ENCODE data around the gene SMURF2.

SMURF2 gene

DNA sequence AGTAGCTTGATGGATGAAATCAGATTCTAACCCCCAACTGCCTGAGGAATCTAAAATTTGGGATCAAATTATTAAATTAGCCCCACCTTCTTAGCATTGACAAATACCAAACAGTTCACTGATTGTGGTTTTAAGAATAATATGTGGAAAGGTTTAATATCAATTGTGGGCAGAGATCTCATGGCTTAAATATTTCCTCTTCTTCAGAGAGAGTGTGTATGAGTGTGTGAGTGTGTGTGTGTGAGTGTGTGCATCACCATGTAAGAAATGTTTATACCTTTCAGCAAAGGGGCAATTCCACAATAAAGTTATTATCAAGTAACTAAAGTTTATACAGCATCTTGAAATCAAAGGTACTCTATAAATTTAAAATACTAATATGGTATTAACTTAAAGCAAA is 3.2 kb downstream of the SMURF2 start:
- peak overlapping the region; percentile 48 for H3K4me3 Mint-ChIP-seq
- DNase-seq (ENCODE audit: low spot score): no peak
- H3K27me3 Mint-ChIP-seq (ENCODE audit: low read depth): no peaks in the 10 kb centered on the region
- peaks cover 23% of the 10 kb centered on the region for H3K36me3 Mint-ChIP-seq (ENCODE audit: low read depth)
- H3K9me3 Mint-ChIP-seq: peaks cover 4% of the 10 kb centered on the region
- peaks cover 30% of the 10 kb centered on the region for H3K4me1 Mint-ChIP-seq (ENCODE audit: low read depth)
- H3K27ac Mint-ChIP-seq: no peak overlapping the region

DNA sequence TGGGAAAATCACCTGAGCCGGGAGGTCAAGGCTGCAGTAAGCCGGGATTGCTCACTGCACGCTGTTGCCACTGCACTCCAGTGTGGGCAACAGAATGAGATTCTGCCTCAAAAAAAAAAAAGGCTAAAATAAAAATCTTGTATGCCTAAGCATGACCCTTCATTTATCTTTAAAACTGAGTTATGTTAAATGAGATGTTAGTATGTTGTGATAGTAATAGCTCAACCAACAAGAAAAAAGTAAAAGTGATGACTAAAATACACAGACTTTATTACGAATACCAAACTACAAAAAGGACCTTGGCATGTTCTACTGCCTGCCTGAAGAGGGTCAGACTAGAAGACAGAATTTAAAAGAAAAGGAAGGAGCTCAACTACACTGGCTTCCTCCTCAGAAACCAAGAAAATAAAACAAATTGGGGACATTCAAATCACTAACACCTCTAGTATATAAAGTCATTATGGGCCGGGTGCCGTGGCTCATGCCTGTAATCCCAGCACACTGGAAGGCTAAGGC is 4.4 kb downstream of the SMURF2 start:
- peaks cover 4% of the 10 kb centered on the region for H3K9me3 Mint-ChIP-seq
- DNase-seq (ENCODE audit: low spot score): no peak
- H3K4me3 Mint-ChIP-seq: no peak overlapping the region
- H3K36me3 Mint-ChIP-seq (ENCODE audit: low read depth): peaks cover 26% of the 10 kb centered on the region
- H3K4me1 Mint-ChIP-seq (ENCODE audit: low read depth): peaks cover 39% of the 10 kb centered on the region
- no peaks in the 10 kb centered on the region for H3K27me3 Mint-ChIP-seq (ENCODE audit: low read depth)
- H3K27ac Mint-ChIP-seq: no peak overlapping the region

DNA sequence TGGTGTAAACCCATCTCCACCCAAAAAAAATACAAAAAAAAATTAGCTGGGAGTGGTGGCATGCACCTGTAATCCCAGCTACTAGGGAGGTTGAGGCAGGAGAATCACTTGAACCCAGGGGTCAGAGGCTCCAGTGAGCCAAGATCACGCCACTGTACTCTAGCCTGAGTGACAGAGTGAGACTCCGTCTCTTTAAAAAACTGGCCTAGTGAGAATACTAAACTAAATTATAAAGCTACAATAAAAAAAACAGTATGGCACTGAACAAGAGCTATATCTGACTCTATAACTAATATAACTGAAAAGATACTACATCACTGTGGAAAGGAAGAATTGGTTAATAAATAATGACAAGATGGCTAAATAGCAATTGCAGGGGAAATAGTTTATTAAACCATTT is 6.4 kb downstream of the SMURF2 start:
- Mint-ChIP-seq H3K9me3 (peaks cover 4% of the 10 kb centered on the region), H3K4me1 (ENCODE audit: low read depth) (peaks cover 34% of the 10 kb centered on the region), H3K4me3 (no peak overlapping the region), H3K36me3 (ENCODE audit: low read depth) (peaks cover 25% of the 10 kb centered on the region), H3K27me3 (ENCODE audit: low read depth) (no peaks in the 10 kb centered on the region), H3K27ac (no peak overlapping the region)
- DNase-seq (ENCODE audit: low spot score): no peak

DNA sequence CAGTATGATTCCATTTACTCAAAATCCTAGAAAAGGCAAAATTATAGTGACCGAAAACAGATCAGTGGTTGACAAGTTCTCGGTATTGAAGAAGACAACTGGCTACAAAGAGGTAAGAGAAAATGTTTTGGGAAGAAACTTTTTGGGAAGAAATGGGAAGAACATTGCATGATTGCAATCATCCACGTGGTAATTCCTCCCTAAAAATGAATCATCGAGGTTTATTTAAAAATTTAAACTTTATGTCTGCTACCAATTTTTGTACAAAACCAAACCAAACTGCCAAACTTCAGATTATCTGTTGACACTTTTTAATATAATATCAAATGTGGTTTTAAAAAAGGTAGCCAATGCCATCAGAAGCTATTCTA is 8.1 kb downstream of the SMURF2 start:
- DNase-seq (ENCODE audit: low spot score): no peak
- H3K27me3 Mint-ChIP-seq (ENCODE audit: low read depth): no peaks in the 10 kb centered on the region
- peaks cover 29% of the 10 kb centered on the region for H3K4me1 Mint-ChIP-seq (ENCODE audit: low read depth)
- no peak overlapping the region for H3K27ac Mint-ChIP-seq
- peaks cover 19% of the 10 kb centered on the region for H3K36me3 Mint-ChIP-seq (ENCODE audit: low read depth)
- H3K9me3 Mint-ChIP-seq: peaks cover 4% of the 10 kb centered on the region
- H3K4me3 Mint-ChIP-seq: no peak overlapping the region

GRCh38 chr17:64653325-64653984 is 8.7 kb downstream of the SMURF2 start:
- Mint-ChIP-seq H3K4me1 (ENCODE audit: low read depth) (peaks cover 31% of the 10 kb centered on the region), H3K4me3 (no peak overlapping the region), H3K27ac (no peak overlapping the region), H3K36me3 (ENCODE audit: low read depth) (peaks cover 16% of the 10 kb centered on the region), H3K9me3 (peaks cover 4% of the 10 kb centered on the region), H3K27me3 (ENCODE audit: low read depth) (no peaks in the 10 kb centered on the region)
- no peak for DNase-seq (ENCODE audit: low spot score)

DNA sequence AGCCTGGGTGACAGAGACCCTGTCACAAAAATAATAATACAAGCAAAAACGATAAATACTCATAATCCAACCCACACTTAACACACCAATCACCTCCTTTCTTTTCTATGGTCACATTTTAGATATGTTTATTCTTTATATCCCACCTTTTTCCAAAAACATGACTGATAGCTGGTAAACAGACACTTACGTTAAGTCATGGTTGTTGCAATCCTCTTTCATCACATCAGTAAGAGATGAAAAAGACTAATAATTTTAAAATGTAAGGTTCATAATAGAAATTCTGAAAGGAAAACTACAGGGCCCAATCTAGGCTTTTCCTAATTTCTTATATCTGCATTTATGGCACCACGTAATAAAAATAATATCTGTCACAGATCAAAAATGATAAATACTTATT is 10.2 kb downstream of the SMURF2 start:
- H3K4me1 Mint-ChIP-seq (ENCODE audit: low read depth): peaks cover 32% of the 10 kb centered on the region
- H3K27ac Mint-ChIP-seq: no peak overlapping the region
- no peak overlapping the region for H3K4me3 Mint-ChIP-seq
- no peak for DNase-seq (ENCODE audit: low spot score)
- peaks cover 16% of the 10 kb centered on the region for H3K36me3 Mint-ChIP-seq (ENCODE audit: low read depth)
- no peaks in the 10 kb centered on the region for H3K27me3 Mint-ChIP-seq (ENCODE audit: low read depth)
- peaks cover 4% of the 10 kb centered on the region for H3K9me3 Mint-ChIP-seq

DNA sequence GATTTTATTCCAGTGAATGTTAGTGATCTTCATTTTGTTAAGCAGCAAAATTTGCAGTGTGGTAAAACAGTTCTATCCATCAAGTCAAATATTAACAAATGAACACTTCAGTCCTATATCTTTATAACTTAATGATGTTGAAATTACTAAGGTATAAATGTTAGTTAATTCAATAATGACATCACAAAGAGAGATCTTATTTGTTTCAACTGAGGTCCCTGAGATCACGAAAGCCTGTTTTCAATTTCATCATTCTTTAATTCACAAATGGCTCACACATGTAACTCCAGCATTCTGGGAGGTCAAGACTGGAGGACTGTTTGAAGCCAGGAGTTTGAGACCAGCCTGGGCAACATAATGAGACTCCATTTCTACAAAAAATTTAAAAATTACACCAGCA is 13.9 kb downstream of the SMURF2 start:
- Mint-ChIP-seq H3K27ac (no peak overlapping the region), H3K4me3 (no peak overlapping the region), H3K27me3 (ENCODE audit: low read depth) (no peaks in the 10 kb centered on the region), H3K36me3 (ENCODE audit: low read depth) (peaks cover 6% of the 10 kb centered on the region), H3K9me3 (no peaks in the 10 kb centered on the region), H3K4me1 (ENCODE audit: low read depth) (peaks cover 28% of the 10 kb centered on the region)
- no peak for DNase-seq (ENCODE audit: low spot score)

DNA sequence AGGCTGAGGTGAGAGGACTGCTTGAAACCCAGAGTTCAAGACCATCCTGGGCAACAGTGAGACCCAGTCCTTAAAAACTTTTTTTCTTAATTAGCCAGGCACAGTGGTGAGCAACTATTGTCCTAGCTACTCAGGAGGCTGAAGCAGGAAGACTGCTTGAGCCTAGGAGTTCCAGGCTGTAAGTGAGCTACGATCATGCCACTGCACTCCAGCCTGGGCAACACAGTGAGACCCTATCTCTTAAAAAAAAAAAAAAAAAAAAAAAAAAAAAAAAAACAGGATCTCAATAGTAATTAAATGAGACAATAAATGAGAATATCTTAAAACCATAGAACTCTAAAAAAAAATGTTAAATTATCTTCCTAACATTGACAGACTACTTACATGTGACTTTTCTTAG is 14.3 kb downstream of the SMURF2 start:
- Mint-ChIP-seq H3K36me3 (ENCODE audit: low read depth) (peaks cover 6% of the 10 kb centered on the region), H3K4me3 (no peak overlapping the region), H3K9me3 (no peaks in the 10 kb centered on the region), H3K27ac (no peak overlapping the region), H3K27me3 (ENCODE audit: low read depth) (no peaks in the 10 kb centered on the region), H3K4me1 (ENCODE audit: low read depth) (peaks cover 26% of the 10 kb centered on the region)
- DNase-seq (ENCODE audit: low spot score): no peak

- no peak for DNase-seq (ENCODE audit: low spot score)
- Mint-ChIP-seq H3K27me3 (ENCODE audit: low read depth) (no peaks in the 10 kb centered on the region), H3K27ac (no peak overlapping the region), H3K9me3 (no peaks in the 10 kb centered on the region), H3K4me3 (no peak overlapping the region), H3K4me1 (ENCODE audit: low read depth) (peaks cover 19% of the 10 kb centered on the region), H3K36me3 (ENCODE audit: low read depth) (peaks cover 15% of the 10 kb centered on the region)
Observed at GRCh38 chr17:64639516-64639915, 22.6 kb downstream of the SMURF2 start.

GRCh38 chr17:64638552-64639203 is 23.4 kb downstream of the SMURF2 start:
- no peaks in the 10 kb centered on the region for H3K27me3 Mint-ChIP-seq (ENCODE audit: low read depth)
- no peak for DNase-seq (ENCODE audit: low spot score)
- H3K27ac Mint-ChIP-seq: no peak overlapping the region
- H3K9me3 Mint-ChIP-seq: no peaks in the 10 kb centered on the region
- H3K4me1 Mint-ChIP-seq (ENCODE audit: low read depth): peaks cover 25% of the 10 kb centered on the region
- no peak overlapping the region for H3K4me3 Mint-ChIP-seq
- peaks cover 18% of the 10 kb centered on the region for H3K36me3 Mint-ChIP-seq (ENCODE audit: low read depth)

- Mint-ChIP-seq H3K27ac (peak overlapping the region; percentile 66), H3K4me1 (ENCODE audit: low read depth) (peaks cover 26% of the 10 kb centered on the region), H3K9me3 (no peaks in the 10 kb centered on the region), H3K36me3 (ENCODE audit: low read depth) (peaks cover 18% of the 10 kb centered on the region), H3K4me3 (no peak overlapping the region), H3K27me3 (ENCODE audit: low read depth) (no peaks in the 10 kb centered on the region)
- peak; percentile 21 for DNase-seq (ENCODE audit: low spot score)
Observed at GRCh38 chr17:64635647-64636305, 26.3 kb downstream of the SMURF2 start.

- Mint-ChIP-seq H3K27me3 (ENCODE audit: low read depth) (no peaks in the 10 kb centered on the region), H3K36me3 (ENCODE audit: low read depth) (peaks cover 18% of the 10 kb centered on the region), H3K9me3 (no peaks in the 10 kb centered on the region), H3K4me3 (no peak overlapping the region), H3K4me1 (ENCODE audit: low read depth) (peaks cover 29% of the 10 kb centered on the region), H3K27ac (peak overlapping the region; percentile 39)
- DNase-seq (ENCODE audit: low spot score): peak; percentile 16
Observed at GRCh38 chr17:64634218-64634617, 27.9 kb downstream of the SMURF2 start.

DNA sequence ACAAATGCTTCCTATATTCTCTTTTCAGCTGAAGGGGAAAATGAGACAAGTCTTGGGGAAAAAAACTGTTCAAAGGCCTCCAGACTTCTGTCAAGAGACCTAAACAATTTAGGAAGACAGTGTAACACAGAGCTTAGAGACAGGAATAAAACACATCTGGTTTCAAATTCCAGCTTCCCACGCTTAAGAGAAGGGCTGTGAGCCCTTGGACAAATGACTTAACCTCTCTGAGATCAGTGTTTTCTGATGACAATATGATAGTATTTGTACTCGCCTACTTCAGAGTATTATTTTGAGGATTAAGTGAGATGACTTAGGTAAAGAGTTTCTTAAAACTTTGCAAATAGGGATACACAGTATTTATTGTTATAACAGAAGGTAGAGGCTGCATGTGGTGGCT is 29.5 kb downstream of the SMURF2 start:
- Mint-ChIP-seq H3K9me3 (no peaks in the 10 kb centered on the region), H3K4me3 (no peak overlapping the region), H3K36me3 (ENCODE audit: low read depth) (peaks cover 11% of the 10 kb centered on the region), H3K4me1 (ENCODE audit: low read depth) (peaks cover 37% of the 10 kb centered on the region), H3K27ac (no peak overlapping the region), H3K27me3 (ENCODE audit: low read depth) (no peaks in the 10 kb centered on the region)
- DNase-seq (ENCODE audit: low spot score): no peak

- Mint-ChIP-seq H3K4me1 (ENCODE audit: low read depth) (peaks cover 38% of the 10 kb centered on the region), H3K36me3 (ENCODE audit: low read depth) (peaks cover 9% of the 10 kb centered on the region), H3K27me3 (ENCODE audit: low read depth) (no peaks in the 10 kb centered on the region), H3K9me3 (no peaks in the 10 kb centered on the region), H3K4me3 (no peak overlapping the region), H3K27ac (no peak overlapping the region)
- DNase-seq (ENCODE audit: low spot score): no peak
Observed at GRCh38 chr17:64632194-64632593, 29.9 kb downstream of the SMURF2 start.
